GM08714 (cell line): ENCODE data around the gene JAZF1.

Source experiments
- H3K4me3 ChIP-seq: fragments of 200-500 bp; sonication (Bioruptor generic); 2 replicates; pipeline ENCODE4 v1.5.1; 2014; ENCODE audit warnings: mild to moderate bottlenecking, low read length, inconsistent platforms
- ZNF274 ChIP-seq: IDR thresholded peaks from 2 replicates; pipeline ENCODE4 v1.6.1; 2012; ENCODE audit warnings: mild to moderate bottlenecking, low read depth, low read length

The JAZF1 gene

DNA sequence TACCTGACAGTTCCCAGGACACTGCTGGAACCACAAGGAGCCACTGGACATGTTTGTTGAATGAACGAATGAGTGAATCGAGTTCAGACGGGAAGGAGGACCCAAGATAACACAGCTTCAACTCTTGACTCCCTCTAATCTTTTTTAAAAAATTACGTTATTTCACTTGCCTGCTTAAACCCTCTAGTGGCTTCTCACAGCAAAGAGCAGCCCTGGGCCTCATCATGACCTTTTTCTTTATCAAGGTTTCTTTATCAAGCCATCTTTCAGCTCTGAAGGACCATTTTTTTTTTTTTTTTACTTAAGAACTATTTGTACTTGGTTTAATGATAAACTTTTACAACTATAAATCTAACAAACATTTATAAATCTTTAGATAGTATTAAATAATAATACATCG, 330.1 kb downstream of the JAZF1 start:
- no peak overlapping the region for H3K4me3 ChIP-seq
- TF ChIP-seq ZNF274, result no peak

DNA sequence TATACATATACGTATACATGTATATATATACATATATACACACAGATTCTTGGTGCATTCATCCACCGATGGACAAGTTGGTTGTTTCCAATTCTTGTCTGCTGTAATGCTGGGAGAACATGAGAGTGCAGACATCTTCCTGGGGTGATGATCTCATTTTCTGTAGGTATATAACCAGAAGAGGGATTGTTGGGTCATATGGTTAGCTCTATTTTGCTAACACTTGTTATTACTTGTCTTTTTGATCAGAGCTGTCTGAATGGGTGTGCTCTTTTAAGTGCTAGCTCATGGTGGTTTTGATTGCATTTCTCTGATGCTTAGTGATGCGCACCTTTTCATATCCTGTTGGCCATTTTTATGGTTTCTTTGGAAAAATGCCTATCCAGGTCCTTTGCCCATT, 334.2 kb downstream of the JAZF1 start:
- no peak overlapping the region for H3K4me3 ChIP-seq
- no peak for TF ChIP-seq ZNF274

DNA sequence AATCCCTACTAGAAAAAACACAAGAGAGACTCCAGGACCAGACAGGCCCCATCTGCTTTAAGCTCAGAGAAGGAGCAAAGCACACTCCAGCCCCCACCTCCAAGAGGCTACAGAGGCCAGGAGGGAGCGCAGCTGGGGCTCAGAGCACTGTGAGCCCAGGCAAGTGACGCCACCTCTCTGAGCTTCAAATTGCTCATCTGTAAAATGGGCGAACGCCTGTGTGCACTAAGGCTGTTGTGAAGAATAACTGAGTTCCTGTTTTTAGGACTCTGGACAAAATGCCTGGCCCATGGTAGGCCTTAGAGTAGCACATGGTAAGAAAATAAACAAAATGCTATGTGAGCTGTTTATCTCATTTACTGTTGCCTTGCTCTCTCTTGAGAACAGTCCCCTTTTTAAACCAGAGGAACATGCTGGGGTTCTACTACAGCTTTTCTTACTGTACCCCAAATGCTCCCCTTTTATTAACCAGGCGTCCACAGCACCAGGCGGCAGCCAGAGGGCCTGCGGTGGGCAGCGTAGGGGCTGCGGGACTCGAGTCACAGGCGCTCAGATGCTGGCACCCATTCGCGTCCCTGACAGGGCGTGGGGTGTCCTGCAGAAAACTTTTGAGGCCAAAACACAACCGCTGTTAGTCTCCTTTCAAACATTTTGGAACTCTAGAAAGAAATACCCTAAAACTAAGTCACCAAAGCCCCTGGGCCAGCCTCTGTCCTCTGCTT, 336.9 kb downstream of the JAZF1 start:
- no peak overlapping the region for H3K4me3 ChIP-seq
- TF ChIP-seq ZNF274, result no peak

DNA sequence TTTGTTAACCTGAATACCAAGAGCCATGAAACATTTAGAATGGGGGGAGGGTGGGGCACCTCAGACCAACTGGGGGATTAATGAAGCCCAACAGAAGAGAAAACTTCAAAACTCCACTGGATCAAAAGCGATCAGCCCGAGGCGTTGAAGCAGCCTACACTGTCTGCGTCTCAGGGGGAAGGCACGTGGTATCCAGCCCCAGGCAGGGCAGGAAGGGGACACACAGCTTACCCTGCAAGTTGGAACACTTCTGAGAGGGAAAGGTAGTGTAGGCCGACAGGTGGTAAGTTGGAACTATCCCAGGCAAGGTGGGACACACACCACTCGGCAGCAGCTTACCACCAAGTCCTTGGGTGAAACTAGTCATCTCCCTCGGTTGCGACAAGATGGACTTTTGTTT, 337.7 kb downstream of the JAZF1 start:
- TF ChIP-seq ZNF274, result no peak
- no peak overlapping the region for H3K4me3 ChIP-seq

DNA sequence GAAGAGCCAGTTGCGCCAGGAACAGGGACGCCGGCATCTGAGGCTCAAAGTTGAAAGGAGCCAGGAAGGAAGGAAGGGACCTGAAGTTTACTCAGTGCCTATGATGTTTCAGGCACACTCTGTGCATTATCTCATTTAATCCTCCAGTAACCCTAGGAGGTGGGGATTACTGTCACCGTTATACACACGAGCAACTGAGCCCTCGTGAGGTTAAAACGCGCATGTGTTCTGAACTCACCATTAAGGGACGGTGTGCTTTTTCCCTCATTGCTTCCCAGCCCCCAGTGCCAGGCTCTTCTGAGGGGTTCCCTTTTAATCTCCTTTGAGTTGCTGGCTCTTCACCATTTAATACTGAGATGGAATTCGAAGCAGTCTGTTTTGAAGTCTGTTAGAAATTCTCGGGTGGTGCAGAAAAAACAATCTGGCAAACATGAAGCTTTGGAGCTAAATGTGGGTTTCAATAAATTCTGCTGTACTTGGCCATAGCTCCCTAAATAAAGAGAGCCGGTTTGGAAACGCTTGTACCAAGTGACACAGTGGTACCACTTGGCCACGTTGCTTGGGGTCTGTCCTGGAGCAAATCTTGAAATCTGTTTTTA, 338.4 kb downstream of the JAZF1 start:
- no peak for TF ChIP-seq ZNF274
- no peak overlapping the region for H3K4me3 ChIP-seq

DNA sequence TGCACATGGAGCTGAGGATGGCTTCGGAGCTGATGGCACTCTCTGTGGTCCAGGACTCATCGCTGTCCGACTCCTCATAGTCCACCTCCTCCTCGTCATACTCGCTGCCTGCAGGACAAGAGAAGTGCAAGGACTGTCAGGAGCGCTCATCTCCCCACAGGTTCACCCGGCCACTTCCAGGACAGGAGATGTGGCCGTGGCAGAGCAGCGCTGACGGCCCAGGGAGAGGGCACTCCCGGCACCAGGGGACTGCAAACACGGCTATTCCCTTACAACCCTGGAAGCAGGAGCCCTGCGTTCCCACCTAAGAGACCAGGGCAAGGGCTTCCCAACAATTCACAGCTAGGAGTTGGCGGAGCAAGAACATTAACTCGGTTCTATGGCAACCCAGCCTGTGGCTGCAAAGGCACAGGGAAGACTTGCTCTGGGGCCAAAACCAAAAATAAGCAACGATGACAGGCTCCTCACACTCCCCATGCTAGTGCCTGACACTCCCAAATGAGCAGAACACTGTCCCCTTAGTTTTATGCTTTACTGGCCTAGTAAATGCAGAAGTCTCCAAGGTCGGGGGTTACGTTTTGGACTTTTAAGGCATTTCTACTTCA, 339.7 kb downstream of the JAZF1 start:
- no peak for TF ChIP-seq ZNF274
- H3K4me3 ChIP-seq, result no peak overlapping the region

DNA sequence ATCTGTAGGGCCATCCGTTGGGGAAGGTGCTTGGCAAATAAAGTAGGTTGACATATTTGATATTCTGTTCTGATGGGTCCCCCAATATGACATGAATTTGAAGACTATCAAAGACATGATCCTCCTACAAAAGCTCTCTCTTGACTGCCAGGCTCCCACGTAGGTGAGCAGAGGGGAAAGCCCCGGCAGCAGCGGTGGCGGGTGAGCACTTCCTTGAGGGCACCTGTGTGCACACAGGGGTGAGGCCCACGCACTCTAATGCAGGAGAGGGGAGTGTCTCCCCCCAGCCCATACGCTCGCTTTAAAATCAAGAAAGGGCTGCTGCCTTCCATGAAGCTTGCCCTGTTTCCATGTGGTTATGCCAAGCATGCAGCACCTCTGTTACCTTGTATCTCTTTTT, 340.3 kb downstream of the JAZF1 start:
- H3K4me3 ChIP-seq, result no peak overlapping the region
- TF ChIP-seq ZNF274, result no peak

DNA sequence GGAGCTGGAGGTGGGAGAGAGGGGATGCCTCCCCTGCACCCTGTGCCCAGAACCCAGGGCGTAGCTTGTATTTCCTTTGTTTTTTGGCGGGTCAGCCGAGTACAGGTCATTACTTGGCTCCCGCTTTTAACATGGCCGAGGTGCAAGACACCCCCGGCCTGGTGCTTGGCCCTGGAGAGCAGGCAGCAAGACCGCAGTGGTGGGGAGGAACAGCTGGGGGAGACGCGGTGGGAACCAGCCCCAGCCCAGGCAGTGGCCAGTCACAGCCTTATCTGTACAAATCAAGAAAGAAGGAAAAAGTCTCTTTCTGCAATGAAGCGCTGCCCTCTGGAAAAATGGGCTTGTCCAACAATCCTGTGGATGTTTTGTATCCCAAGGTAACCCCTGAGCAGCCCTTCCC, 341.5 kb downstream of the JAZF1 start:
- H3K4me3 ChIP-seq, result no peak overlapping the region
- no peak for TF ChIP-seq ZNF274

DNA sequence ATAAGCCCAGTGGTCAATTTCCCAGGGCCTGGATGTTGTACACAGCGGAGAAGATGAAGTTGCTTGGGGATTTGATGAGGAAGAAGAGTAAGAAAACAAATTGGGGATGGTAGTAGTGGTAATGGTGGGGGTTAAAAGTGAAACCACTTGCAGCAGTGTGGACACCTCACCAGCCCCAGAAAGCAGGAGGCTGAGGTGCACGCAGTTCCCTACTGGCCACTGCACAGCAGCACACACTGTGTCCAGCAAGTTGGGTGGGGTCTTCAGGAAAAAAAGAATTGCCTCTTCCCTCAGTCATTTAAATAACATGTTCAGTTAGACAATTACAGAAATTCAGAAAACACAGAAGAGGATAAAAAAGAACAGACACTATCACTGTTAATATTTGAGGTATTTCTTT, 344.1 kb downstream of the JAZF1 start:
- H3K4me3 ChIP-seq, result no peak overlapping the region
- no peak for TF ChIP-seq ZNF274

DNA sequence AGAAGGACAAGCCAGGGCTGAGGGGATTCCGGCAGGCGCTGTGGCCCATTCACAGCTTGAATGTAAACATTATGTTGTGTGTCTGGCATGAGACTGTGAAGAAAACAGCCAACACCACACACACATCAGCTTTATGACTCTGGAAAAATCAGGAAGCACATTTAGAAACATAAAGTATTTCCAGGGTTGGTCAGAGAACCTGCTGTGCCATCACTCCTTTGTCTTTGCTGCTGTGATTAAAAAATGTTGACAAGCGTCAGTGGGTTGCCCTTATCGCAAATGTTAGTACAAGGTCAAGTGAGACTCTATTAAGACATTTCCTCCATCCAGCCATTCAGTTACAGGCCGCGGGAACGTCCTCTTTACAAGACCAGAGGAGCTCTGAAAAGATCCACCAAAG, 345.2 kb downstream of the JAZF1 start:
- no peak for TF ChIP-seq ZNF274
- no peak overlapping the region for H3K4me3 ChIP-seq

DNA sequence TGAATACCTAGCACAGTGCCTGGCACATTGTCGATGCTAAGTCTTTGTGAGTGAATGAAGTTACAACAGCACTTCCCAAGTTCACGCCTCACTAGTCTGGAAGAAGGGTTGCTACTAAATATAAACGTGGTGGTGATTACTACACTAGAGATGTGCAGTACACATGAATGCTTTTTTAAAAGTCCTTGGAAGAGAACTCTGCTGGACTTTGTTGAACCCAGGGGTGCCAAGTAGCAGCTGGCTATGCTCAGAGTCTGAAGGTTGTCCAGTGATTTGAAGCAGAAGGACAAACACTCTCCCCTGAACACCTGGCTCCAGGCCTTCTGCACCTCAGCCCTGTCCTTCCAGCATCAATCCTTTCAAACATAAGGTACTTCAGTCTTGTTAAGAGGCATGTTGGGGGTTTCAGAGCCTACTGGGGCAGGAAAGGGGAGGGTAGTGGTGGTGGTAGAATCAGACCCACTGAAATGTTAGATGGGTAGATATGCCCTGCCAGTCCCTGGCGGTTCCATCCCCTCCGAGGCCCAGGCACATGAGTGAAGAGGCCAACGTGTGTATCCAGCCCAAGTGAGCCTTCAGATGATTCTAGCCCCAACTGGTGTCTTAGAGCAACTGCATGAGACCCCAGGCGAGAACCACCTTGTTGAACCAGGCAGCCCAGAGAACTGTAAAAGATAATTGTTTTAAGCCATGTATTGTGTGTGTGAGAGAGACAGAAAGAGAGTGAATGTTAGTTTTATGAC, 346.2 kb downstream of the JAZF1 start:
- TF ChIP-seq ZNF274, result no peak
- no peak overlapping the region for H3K4me3 ChIP-seq

DNA sequence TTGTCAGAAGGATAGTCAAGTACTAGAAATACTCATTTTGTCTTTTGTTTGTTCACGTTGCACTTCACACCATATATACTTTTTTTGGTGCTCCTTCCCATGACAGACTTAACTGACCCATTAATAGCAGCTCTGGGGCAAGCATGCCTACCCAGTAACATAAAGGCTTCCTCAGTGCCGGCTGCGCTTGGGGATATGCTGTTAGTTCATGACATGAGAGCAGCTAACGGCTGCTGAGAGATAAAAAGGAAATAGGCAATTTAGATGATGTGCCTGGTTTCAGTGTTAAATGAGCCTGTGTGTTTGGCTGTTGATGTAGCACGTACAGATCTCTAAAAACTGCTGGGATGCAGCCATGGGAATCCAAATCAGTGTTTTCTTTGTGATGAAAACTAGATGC, 354.2 kb downstream of the JAZF1 start:
- TF ChIP-seq ZNF274, result no peak
- no peak overlapping the region for H3K4me3 ChIP-seq

DNA sequence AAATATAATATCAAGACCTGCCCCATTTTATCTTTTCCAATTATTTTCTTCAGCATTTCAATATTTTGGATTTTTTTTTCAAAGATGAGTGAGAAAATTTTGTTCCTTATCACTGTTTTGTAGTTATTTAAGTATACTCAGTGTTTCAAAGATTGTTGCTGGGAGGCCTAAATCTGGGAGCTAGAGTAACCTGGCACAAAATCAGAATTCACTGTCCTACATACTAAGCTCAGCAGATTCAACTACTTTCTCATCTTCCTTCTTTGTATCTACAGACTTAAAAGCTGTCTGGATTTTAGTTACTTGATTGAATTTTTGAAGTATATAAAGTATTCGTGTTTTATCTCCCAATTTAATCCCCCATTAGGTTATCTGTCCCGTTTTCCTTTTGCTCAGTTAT, 354.7 kb downstream of the JAZF1 start:
- no peak overlapping the region for H3K4me3 ChIP-seq
- TF ChIP-seq ZNF274, result no peak

DNA sequence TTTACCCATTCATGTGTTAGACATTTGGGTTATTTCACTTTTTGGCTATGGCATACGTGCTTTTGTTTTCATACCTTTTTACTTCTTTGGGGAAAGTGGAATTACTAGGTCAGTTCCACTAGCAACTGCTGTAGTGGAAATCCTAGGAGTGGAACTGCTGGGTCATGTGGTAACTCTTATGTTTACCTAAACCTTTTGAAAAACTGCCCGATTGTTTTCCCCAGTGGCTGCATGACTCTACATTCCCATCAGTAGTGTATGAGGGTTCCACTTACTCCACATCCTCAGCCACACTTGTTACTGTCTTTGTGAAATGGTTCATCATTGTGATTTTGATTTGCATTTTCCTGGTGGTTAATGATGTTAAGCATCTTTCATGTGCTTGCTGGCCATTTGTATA, 358.4 kb downstream of the JAZF1 start:
- no peak for TF ChIP-seq ZNF274
- H3K4me3 ChIP-seq, result no peak overlapping the region

DNA sequence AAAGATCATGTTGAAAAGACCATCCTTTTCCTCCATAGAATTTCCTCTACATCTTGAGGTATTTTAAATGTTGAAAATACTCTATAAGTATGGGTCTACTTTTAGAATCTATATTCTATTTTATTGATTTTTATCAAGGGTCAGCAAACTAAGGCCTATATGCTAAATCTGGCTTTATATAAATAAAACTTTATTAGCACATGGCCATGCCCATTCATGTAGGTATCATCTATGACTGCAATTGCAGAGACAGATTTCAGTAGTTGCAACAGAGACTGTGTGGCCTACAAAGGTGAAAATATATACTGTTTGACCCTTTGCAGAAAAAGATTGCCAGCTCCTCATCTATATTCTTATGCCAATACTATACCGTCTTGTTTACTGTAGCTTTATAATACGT, 367.9 kb downstream of the JAZF1 start:
- no peak overlapping the region for H3K4me3 ChIP-seq
- TF ChIP-seq ZNF274, result no peak
